Measurements from ENCODE around the gene ADGRA1.

DNA sequence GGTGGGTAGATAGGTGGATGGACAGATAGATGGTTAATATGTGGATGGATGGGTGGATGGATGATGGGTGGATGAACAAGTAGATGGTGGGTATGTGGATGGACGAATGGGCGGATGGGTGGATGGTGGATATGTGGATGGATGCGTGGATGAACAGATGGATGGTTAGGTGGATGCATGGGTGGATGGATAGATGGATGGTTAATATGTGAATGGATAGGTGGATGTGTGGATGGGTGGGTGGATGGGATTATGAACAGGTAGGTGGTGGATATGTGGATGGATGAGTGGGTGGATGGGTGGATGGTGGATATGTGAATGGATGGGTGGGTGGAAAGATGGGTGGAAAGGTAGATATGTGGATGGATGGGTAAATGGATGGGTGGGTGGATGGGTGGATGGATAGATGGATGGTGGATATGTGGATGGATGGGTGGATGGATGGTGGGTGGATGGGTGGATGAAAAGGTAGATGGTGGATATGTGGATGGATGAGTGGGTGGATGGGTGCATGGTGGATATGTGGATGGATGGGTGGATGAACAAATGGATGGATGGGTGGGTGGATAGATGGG, 87.1 kb downstream of the ADGRA1 start:
- TF ChIP-seq, protein P1, sequence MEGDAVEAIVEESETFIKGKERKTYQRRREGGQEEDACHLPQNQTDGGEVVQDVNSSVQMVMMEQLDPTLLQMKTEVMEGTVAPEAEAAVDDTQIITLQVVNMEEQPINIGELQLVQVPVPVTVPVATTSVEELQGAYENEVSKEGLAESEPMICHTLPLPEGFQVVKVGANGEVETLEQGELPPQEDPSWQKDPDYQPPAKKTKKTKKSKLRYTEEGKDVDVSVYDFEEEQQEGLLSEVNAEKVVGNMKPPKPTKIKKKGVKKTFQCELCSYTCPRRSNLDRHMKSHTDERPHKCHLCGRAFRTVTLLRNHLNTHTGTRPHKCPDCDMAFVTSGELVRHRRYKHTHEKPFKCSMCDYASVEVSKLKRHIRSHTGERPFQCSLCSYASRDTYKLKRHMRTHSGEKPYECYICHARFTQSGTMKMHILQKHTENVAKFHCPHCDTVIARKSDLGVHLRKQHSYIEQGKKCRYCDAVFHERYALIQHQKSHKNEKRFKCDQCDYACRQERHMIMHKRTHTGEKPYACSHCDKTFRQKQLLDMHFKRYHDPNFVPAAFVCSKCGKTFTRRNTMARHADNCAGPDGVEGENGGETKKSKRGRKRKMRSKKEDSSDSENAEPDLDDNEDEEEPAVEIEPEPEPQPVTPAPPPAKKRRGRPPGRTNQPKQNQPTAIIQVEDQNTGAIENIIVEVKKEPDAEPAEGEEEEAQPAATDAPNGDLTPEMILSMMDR (IDR thresholded peaks at IDR 0.05): no peak
- no peak for TF ChIP-seq POLR2A (IDR thresholded peaks at IDR 0.05)
